HG02885 (cell line): Measurements from ENCODE around the gene REN.

Experiments used
- ATAC-seq: cut with Tn5 transposase; IDR thresholded peaks from one replicate; pipeline ENCODE4 v1.9.1; 2021; ENCODE audit warnings: mild to moderate bottlenecking; ENCODE audit not compliant: unreplicated experiment, poor library complexity

REN gene

GRCh38 chr1:204139088-204139487 lies 27.0 kb downstream of the REN start:
- ATAC-seq = no peak

GRCh38 chr1:204136814-204137213 lies 29.3 kb downstream of the REN start:
- no peak for ATAC-seq

- no peak for ATAC-seq
These were observed 32.0 kb downstream of the REN start for GRCh38 chr1:204134103-204134502.

GRCh38 chr1:204132718-204133117 lies 33.4 kb downstream of the REN start:
- ATAC-seq = no peak

DNA sequence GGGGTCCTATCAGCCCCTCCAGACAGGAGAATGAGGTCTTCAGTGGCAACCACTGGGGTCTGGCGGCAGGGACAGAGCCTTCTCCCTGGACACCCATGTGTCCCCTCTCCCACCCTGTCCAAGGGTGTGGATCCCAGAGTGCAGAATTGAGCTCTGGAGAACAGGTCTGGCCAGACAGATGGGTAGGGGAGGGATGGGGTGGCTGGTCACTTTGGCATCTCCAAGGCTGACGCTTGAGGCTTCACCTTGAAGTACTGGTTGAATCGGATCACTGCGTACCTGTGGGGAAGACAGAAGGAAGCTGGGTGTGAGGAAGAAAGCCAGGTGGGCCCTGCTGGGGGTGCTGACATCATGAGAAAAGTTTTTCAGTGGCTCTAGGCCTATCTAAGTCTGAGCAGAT lies 34.2 kb downstream of the REN start:
- no peak for ATAC-seq

DNA sequence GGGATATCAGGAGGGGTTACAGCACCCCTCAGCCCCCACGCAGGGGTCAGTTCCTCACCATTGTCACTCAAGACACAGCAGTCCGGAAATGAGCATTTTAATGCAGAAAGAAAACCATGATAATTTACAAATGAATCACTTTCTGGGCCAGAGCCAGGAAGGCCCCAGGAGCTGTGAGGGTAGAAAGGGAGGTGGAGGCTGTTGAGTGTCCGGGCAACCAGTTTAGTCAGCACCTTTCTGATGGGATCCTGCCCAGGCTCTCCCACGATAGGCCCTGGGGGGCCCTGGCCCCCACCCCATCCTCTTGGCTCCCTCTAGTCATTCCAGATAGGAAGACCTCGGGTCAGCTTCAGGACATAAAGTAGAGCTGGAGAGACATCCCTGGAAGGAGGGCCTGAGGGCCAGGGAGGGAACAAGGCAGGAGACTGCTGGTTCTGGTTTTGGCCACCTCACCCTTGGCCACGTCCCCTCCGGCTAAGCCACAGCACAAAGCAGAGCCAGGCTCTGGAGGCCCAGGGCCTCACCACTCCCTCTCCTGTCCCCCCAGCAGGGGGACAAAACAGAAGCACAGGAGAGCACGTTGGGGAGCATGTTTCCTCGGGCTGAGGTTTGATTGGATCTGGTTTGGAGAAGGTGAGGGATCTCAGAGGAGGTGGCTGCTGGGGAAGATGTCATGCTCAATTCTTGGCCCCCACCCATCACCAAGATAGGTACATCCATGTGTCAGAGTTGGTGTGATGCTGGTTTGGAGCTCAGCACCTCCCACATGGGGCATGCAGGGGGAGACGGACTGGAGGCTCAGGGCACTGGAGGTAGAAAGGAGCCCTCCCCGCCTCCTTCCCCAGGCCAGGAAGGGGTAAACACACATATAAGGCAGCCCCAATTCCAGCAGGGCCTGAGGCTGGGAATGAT lies 34.9 kb downstream of the REN start:
- ATAC-seq = no peak

DNA sequence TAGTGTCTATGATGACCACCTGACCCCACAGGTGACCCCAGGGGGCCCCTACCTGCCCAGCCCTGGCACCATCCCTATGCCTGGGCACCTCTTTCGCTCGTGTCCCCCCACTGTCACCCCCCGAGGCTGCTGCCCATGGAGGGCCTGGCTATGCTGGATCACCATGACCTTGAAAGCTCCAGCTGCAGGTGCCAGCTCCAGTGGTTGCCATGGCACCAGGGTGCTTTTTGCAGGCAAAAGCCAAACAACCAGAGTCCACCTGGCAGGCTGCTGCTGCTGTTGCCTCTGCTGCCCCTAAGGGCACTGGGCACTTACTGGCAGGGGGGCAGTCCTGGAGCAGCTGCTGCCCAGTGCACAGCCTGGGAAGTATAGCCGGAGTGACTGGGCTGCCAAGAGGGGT lies 36.0 kb downstream of the REN start:
- no peak for ATAC-seq

DNA sequence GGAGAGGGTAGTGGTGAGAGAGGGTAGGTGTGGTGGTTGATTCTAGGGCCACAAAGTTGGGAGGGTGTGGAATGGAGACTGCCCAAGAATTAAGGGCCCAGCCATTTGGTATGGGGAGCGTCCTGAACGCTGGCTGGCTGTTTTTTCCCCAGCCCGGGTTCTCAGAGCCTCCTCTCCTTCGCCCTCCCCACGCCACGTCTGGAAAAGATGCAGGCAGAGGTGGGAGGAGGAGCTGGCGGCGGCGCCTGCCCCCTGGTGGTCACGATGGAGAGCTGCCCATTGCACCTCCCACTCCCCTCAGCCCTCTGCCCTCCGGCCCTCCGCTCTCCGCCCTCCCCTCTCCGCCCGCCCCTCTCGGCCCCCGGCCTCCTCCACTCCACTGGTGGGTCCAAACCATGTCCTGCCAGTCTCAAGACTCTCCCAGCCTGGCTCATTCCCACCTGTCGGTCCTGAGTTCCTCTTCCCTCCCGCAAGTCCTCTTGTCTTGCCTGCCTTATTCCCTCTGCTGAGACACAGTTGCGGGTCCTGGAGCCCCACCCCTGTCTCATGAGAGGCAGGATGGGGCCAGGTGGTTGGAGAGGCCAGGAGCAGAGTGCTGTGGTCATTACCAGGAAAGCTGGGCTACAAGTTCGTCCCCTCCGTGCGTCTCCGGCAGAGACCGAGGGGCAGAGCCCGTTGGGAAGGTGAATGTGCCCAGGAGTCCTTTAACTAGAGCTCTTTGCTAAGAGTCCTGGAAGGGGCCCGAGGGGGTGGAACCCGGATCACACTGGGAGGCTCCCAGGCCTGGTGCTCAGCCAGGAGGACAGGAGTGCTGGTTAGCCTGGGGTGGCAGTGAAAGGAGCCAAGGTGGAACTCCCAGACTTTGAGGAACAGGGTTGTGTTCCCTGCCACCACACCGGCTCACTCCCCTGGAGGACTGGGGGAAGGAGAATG lies 36.9 kb downstream of the REN start:
- ATAC-seq = peak; percentile 38

- no peak for ATAC-seq
These were observed 37.6 kb downstream of the REN start for GRCh38 chr1:204128464-204128963.

GRCh38 chr1:204127597-204128242 lies 38.4 kb downstream of the REN start:
- ATAC-seq = no peak

- no peak for ATAC-seq
These were observed 39.2 kb downstream of the REN start for GRCh38 chr1:204126956-204127355.

DNA sequence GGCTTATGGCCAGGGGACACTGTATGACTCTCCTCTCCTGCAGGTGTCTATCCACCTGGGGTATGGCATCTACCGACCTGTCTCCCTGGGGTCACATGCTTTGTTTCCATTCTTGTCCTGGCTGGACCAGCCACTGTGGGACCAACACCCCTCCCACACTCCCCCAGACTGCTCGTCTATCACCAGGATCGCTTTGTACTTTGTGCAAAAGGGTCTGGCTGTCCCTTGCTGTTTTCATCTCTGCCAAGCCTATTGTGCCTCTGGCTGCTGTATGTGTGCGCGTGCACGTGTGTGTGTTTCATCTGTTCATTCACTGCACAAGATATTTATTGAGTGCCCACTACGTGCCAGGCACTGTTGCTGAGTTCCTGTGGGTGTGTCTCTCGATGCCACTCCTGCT lies 39.8 kb downstream of the REN start:
- ATAC-seq = no peak

DNA sequence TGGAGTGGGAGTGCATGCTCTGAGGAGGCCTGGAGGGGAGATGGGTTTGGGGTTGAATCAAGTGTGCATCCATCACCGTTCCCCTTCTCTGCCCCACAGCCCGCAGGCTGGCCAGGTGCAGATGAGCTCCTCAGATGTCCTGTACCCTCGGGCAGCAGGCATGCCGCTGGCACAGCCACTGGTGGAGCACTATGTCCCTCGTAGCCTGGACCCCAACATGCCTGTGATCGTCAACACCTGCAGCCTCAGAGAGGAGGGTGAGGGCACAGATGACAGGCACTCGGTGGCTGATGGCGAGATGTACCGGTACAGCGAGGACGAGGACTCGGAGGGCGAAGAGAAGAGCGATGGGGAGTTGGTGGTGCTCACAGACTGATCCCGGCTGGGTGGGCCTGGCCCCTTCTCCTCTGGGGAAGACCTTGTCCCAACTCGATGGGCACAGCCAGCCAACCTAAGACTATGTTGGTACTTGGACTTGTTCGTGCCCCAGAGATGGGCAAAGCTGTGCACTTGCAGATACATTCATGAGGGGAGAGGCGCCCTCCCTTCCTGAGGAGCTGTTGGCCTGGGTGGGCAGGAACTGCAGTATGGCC lies 40.3 kb downstream of the REN start:
- no peak for ATAC-seq

GRCh38 chr1:204124639-204125038 lies 41.5 kb downstream of the REN start:
- ATAC-seq = no peak

DNA sequence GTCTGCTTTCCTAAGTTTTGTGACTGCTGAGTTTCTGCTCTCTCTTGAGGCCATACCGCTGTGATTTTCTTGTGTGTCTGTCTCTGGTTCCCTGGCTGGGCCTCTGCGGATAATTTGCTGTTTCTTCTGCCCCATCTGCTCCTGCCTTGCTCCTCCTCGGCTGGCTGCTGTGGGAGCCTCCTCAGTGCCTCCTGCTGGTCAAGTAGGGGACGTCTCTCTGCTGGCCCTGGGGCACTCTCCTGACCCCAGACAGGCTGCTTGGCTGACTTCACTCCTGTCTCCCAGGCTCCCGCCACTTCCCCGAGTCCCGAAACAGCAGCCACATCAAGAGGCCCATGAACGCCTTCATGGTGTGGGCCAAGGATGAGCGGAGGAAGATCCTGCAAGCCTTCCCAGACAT lies 42.8 kb downstream of the REN start:
- no peak for ATAC-seq

DNA sequence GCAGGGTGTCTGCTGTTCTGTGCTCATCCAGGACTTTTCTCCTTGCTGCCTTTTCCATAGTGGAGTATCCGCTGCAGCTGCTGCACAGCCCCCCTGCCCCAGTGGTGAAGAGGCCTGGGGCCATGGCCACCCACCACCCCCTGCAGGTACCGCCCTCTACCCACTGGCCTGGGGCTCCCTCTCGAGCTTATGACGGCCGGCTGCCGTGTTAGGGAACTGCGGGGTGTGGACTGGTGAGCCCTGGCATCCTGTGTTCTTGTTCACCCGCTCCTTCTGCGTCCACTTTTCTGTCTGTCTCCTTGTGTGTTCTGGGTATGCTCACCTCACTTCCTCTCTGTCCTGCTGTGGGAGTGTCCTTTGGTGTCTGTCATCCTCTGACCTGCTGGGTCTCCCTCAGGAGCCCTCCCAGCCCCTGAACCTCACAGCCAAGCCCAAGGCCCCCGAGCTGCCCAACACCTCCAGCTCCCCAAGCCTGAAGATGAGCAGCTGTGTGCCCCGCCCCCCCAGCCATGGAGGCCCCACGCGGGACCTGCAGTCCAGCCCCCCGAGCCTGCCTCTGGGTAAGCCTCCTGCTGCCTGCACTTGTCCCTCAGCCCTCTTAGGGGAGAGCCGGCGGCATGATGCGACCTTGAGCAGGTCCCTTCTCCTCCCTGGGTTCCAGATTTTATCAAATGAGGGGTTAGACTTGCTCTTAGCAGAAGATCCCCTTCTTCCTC lies 44.1 kb downstream of the REN start:
- no peak for ATAC-seq

GRCh38 chr1:204116539-204116938 lies 49.6 kb downstream of the REN start:
- no peak for ATAC-seq

DNA sequence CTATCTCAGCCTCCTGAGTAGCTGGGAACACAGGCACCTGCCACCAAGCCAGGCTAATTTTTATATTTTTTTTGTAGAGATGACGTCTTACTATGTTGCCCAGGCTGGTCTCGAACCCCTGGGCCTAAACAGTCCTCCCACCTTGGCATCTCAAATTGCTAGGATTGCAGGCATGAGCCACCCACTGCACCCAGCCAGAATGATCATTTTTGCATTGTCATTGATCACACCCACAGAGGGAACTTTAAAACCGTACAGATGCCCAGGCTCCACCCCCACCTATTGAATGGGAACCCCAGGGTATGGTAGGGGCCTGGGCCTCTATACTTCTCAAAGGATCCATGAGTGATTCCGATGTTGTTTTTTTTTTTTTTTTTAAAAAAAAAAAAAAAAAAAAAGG lies 51.0 kb downstream of the REN start:
- no peak for ATAC-seq

- ATAC-seq = no peak
These were observed 51.5 kb downstream of the REN start for GRCh38 chr1:204114606-204115005.

GRCh38 chr1:204113896-204114295 lies 52.2 kb downstream of the REN start:
- no peak for ATAC-seq
